OCI-LY7 (cell line): ENCODE measurements around the gene KDM4F. TPM values are rescaled to one million over a fixed set of nuclear protein-coding genes. Genes with fewer than 3 reads are reported as not detected.

ENCODE experiments used
- BruUV-seq: library from RNA; stranded (reverse); fragments of 400-500 nt; replicated peaks from 2 replicates; lab custom pipeline; 2021; lab: Mats Ljungman, UMichigan
- CTCF ChIA-PET: fragments of 300-600 bp; sonication (Branson Sonifier 250); formaldehyde crosslinking; loops from one replicate; lab custom pipeline; 2022; ENCODE audit warnings: antibody characterized with exemption; ENCODE audit not compliant: unreplicated experiment; lab: Charles Lee
- POLR2A ChIA-PET: fragments of 300-600 bp; sonication (Branson Sonifier 250); formaldehyde crosslinking; loops from one replicate; lab custom pipeline; 2022; ENCODE audit warnings: antibody characterized with exemption; lab: Charles Lee
- DNase-seq: peaks from one replicate; pipeline ENCODE4 v3.0.0-alpha.2; 2015; ENCODE audit warnings: low spot score
- H2AFZ ChIP-seq: fragments of 200-600 bp; sonication (generic), shearing (Covaris generic); 2 replicates; pipeline ENCODE4 v1.6.1; 2014; ENCODE audit warnings: mild to moderate bottlenecking, antibody characterized with exemption, low read length, moderate library complexity
- H3K27ac ChIP-seq: fragments of 200-600 bp; sonication (generic); 2 replicates; pipeline ENCODE4 v1.5.1; 2014; ENCODE audit warnings: mixed run types, low read depth, mild to moderate bottlenecking, moderate library complexity, low read length, inconsistent platforms; ENCODE audit not compliant: poor library complexity, severe bottlenecking
- H3K36me3 ChIP-seq: fragments of 200-600 bp; sonication (generic); 2 replicates; pipeline ENCODE4 v1.6.1; 2014; ENCODE audit warnings: mild to moderate bottlenecking, antibody characterized with exemption, low read length, moderate library complexity, mixed read lengths; ENCODE audit not compliant: insufficient read depth
- H3K4me1 ChIP-seq: fragments of 200-600 bp; sonication (generic); 2 replicates; pipeline ENCODE4 v1.5.1; 2014; ENCODE audit warnings: mild to moderate bottlenecking, low read length; ENCODE audit not compliant: insufficient read depth, poor library complexity, severe bottlenecking
- H3K4me2 ChIP-seq: fragments of 200-600 bp; sonication (generic); 2 replicates; pipeline ENCODE4 v1.6.1; 2014; ENCODE audit warnings: mild to moderate bottlenecking, low read length
- H3K4me3 ChIP-seq: fragments of 200-600 bp; sonication (generic); 2 replicates; pipeline ENCODE4 v1.5.1; 2014; ENCODE audit warnings: mild to moderate bottlenecking, low read depth, low read length; ENCODE audit not compliant: poor library complexity, severe bottlenecking
- H3K79me2 ChIP-seq: fragments of 200-600 bp; sonication (generic); 2 replicates; pipeline ENCODE4 v1.6.1; 2016; ENCODE audit warnings: low read depth, mild to moderate bottlenecking, low read length, moderate library complexity, mixed read lengths; ENCODE audit not compliant: insufficient read depth
- H3K9me2 ChIP-seq: fragments of 200-600 bp; sonication (generic); 2 replicates; pipeline ENCODE4 v1.6.1; 2016; ENCODE audit warnings: mild to moderate bottlenecking, low read length, mixed read lengths; ENCODE audit not compliant: insufficient read depth
- H3K9me3 ChIP-seq: fragments of 200-600 bp; sonication (generic); 2 replicates; pipeline ENCODE4 v1.6.1; 2014; ENCODE audit warnings: mild to moderate bottlenecking, mixed run types, low read length, mixed read lengths
- H4K20me1 ChIP-seq: fragments of 200-600 bp; sonication (generic); 2 replicates; pipeline ENCODE4 v1.6.1; 2014; ENCODE audit warnings: mild to moderate bottlenecking, antibody characterized with exemption, low read length, moderate library complexity, mixed read lengths; ENCODE audit not compliant: insufficient read depth
- CTCF ChIP-seq: fragments of 200-600 bp; sonication (generic); conservative IDR thresholded peaks from 2 replicates; pipeline ENCODE4 v1.5.1; 2014; ENCODE audit warnings: mild to moderate bottlenecking, antibody characterized with exemption, low read length, moderate library complexity, mixed read lengths
- EZH2phosphoT487 ChIP-seq: fragments of 200-600 bp; sonication (generic); IDR thresholded peaks from 2 replicates; pipeline ENCODE4 v1.6.1; 2018; ENCODE audit warnings: low read depth, borderline replicate concordance, mild to moderate bottlenecking, mixed run types, antibody characterized with exemption, low read length, moderate library complexity, mixed read lengths
- intact Hi-C: fragments of 100-400 bp; cut with micrococcal nuclease; formaldehyde crosslinking; loops from one replicate; pipeline ENCODE4 v1.10.0; 2022; ENCODE audit not compliant: unreplicated experiment
- total RNA-seq, 2 experiments: library from RNA; depleted of rRNA in 1 of 2; stranded (reverse); fragments of >200 nt in 1 of 2; shearing (Covaris generic) in 1 of 2; gene quantifications; 2 replicates each; pipeline ENCODE4 v1.2.3, GENCODE V29; 2014 to 2022

KDM4F gene
- total RNA-seq, 2 experiments from 2014 or later, result not detected

- POLR2A ChIA-PET, result interaction anchor here (0.6 to 5.4 kb wide), 17 partner anchors 13 to 722 kb away, joined by 3 to 68 read pairs (median 9); partner anchors contain the start of genes CEP57, CWC15, ENDOD1 and FAM76B
- peaks cover 14% of the 10 kb centered on the region for H3K36me3 ChIP-seq
- peaks cover 28% of the 10 kb centered on the region for H3K79me2 ChIP-seq
- H3K4me1 ChIP-seq, result peaks cover 13% of the 10 kb centered on the region
- intact Hi-C loops, result loop anchor here (1.0 to 10.0 kb wide), 6 partner anchors 21 to 719 kb away; partner anchors contain the start of genes CWC15, ENDOD1, FAM76B and KDM4D
- H3K4me2 ChIP-seq, result peak overlapping the region; percentile 81
- H2AFZ ChIP-seq, result peak overlapping the region; percentile 88; the same call in 1 of the 2 replicates
- peak overlapping the region; percentile 77 for H3K27ac ChIP-seq
- TF ChIP-seq EZH2phosphoT487 (no peak), CTCF (no peak)
- 0 out of 2 replicates have a peak, but pooled peaks cover 4% of the 10 kb centered on the region for H3K9me3 ChIP-seq
- DNase-seq, result peak; percentile 92
- no peaks in the 10 kb centered on the region for H3K9me2 ChIP-seq
- peak overlapping the region; percentile 87 for H3K4me3 ChIP-seq
- CTCF ChIA-PET, result interaction anchor here (1.0 to 2.9 kb wide), 4 partner anchors 21 to 162 kb away, joined by 3 to 18 read pairs (median 10); partner anchors contain the start of genes ENDOD1 and SESN3
- 0 out of 2 replicates have a peak, but pooled peaks cover 9% of the 10 kb centered on the region for H4K20me1 ChIP-seq
- no TSS peak for BruUV-seq
Measured at GRCh38 chr11:95068549-95068948, 19.3 kb downstream of the KDM4F start.

GRCh38 chr11:95070471-95070870 lies 21.2 kb downstream of the KDM4F start:
- BruUV-seq, result TSS peak; percentile 23
- POLR2A ChIA-PET, result interaction anchor here (0.6 to 5.4 kb wide), 6 partner anchors 19 to 925 kb away, joined by 3 to 24 read pairs (median 4); partner anchors contain the start of gene ENDOD1

GRCh38 chr11:95072948-95073347 lies 23.7 kb downstream of the KDM4F start:
- H2AFZ ChIP-seq, result no peak overlapping the region
- H3K9me2 ChIP-seq, result no peaks in the 10 kb centered on the region
- H3K79me2 ChIP-seq, result peaks cover 23% of the 10 kb centered on the region
- H3K9me3 ChIP-seq, result 0 out of 2 replicates have a peak, but pooled peaks cover 4% of the 10 kb centered on the region
- H3K27ac ChIP-seq, result no peak overlapping the region
- no peak overlapping the region for H3K4me2 ChIP-seq
- H4K20me1 ChIP-seq, result 0 out of 2 replicates have a peak, but pooled peaks cover 9% of the 10 kb centered on the region
- H3K4me3 ChIP-seq, result no peak overlapping the region
- peaks cover 12% of the 10 kb centered on the region for H3K4me1 ChIP-seq
- ChIA-PET CTCF (interaction anchor here (0.6 to 1.8 kb wide), 2 partner anchors 65 to 624 kb away, joined by 4 read pairs; no protein-coding TSS in a partner anchor), POLR2A (interaction anchor here (0.6 to 1.5 kb wide), 7 partner anchors 12 to 79 kb away, joined by 3 to 6 read pairs (median 4); no protein-coding TSS in a partner anchor)
- peaks cover 14% of the 10 kb centered on the region for H3K36me3 ChIP-seq
- intact Hi-C loops, result no loop called here
- TF ChIP-seq EZH2phosphoT487 (no peak), CTCF (no peak)
- BruUV-seq, result no TSS peak
- DNase-seq, result no peak

More at GRCh38 chr11:95070471-95070870, 21.2 kb downstream of the KDM4F start:
- Histone ChIP-seq H3K36me3 (peaks cover 14% of the 10 kb centered on the region), H3K27ac (no peak overlapping the region), H3K9me2 (no peaks in the 10 kb centered on the region), H2AFZ (no peak overlapping the region), H3K4me2 (no peak overlapping the region), H3K4me3 (no peak overlapping the region), H3K4me1 (peaks cover 13% of the 10 kb centered on the region), H4K20me1 (0 out of 2 replicates have a peak, but pooled peaks cover 9% of the 10 kb centered on the region), H3K9me3 (0 out of 2 replicates have a peak, but pooled peaks cover 4% of the 10 kb centered on the region), H3K79me2 (peaks cover 28% of the 10 kb centered on the region)
- no peak for DNase-seq
- CTCF ChIA-PET, result interaction anchor here (0.7 to 0.9 kb wide), 3 partner anchors 10 to 23 kb away, joined by 3 read pairs; no protein-coding TSS in a partner anchor
- no peak for TF ChIP-seq EZH2phosphoT487
- intact Hi-C loops, result no loop called here
